Thyroid gland (tissue), 4 donors: ENCODE measurements around the gene USP24. TPM values are rescaled to one million over a fixed set of nuclear protein-coding genes. Genes with fewer than 3 reads are reported as not detected.

Experiments used
- DNase-seq, 2 donors: peaks; one replicate each; pipeline ENCODE4 v3.0.0-alpha.2; 2019
- H3K27ac ChIP-seq, 3 donors: fragments of 200-600 bp; sonication (generic); 1 replicate in 2 of 3; 2 replicates in 1 of 3; pipeline ENCODE4 v1.5.1; 2016 to 2019; ENCODE audit warnings: mild to moderate bottlenecking in 1 of 3, moderate library complexity in 1 of 3
- H3K27me3 ChIP-seq: fragments of 200-600 bp; sonication (generic); one replicate; pipeline ENCODE4 v1.5.1; 2019
- H3K36me3 ChIP-seq, 2 donors: fragments of 200-600 bp; sonication (generic); one replicate each; pipeline ENCODE4 v1.5.1; 2016 to 2019
- H3K4me1 ChIP-seq, 2 donors: fragments of 200-600 bp; sonication (generic); one replicate each; pipeline ENCODE4 v1.5.1; 2017 to 2019
- H3K4me3 ChIP-seq, 3 donors: fragments of 200-600 bp; sonication (generic); replicated peaks in 1 of 3; 1 replicate in 2 of 3; 2 replicates in 1 of 3; pipeline ENCODE4 v1.5.1; 2016; ENCODE audit warnings: mild to moderate bottlenecking in 1 of 3
- H3K9me3 ChIP-seq: fragments of 200-600 bp; sonication (generic); one replicate; pipeline ENCODE4 v1.5.1; 2017
- CTCF ChIP-seq, 6 experiments: fragments of 200-600 bp in 3 of 6; fragments of 450-650 bp in 3 of 6; sonication (generic) in 3 of 6; IDR thresholded peaks; one replicate each; pipeline ENCODE4 v1.5.1; 2016 to 2019; ENCODE audit warnings: antibody characterized with exemption in 6 of 6, mild to moderate bottlenecking in 2 of 6, inconsistent platforms in 1 of 6, moderate library complexity in 1 of 6
- POLR2A ChIP-seq, 2 donors: fragments of 450-650 bp; IDR thresholded peaks; one replicate each; pipeline ENCODE4 v1.6.1; 2017; ENCODE audit warnings: antibody characterized with exemption in 2 of 2, mild to moderate bottlenecking in 2 of 2, moderate library complexity in 1 of 2
- WGBS, 2 donors: methylation state at CpG; one replicate each; pipeline ENCODE4 v1.1.5; 2017; 5-methylcytosine and 5-hydroxymethylcytosine counted together
- intact Hi-C: fragments of 100-400 bp; cut with DNase I; formaldehyde crosslinking; loops from one replicate; pipeline ENCODE4 v1.15.1; 2023
- total RNA-seq, 4 donors: library from RNA; depleted of rRNA; stranded (reverse); fragments of >200 nt; gene quantifications; one replicate each; pipeline ENCODE4 v1.2.3, GENCODE V29; 2016

Gene USP24
- total RNA-seq, 4 donors from 2014 or later = 38.5 to 74.6 (median 43.4) TPM

- peaks cover 0 to 8% of the 10 kb centered on the region in 2 donors for H3K4me1 ChIP-seq
- intact Hi-C loops = no loop called here
- H3K27me3 ChIP-seq = no peaks in the 10 kb centered on the region
- H3K9me3 ChIP-seq = no peaks in the 10 kb centered on the region
- no peak for DNase-seq
- H3K27ac ChIP-seq = no peak overlapping the region
- WGBS, 2 donors = 57 to 71% methylated on average over 2 of the region's 2 CpGs
- H3K36me3 ChIP-seq = peaks cover 2 to 8% of the 10 kb centered on the region in 2 donors
- TF ChIP-seq CTCF (IDR thresholded peaks at IDR 0.05) = no peak
- TF ChIP-seq POLR2A (IDR thresholded peaks at IDR 0.05) = no peak
- H3K4me3 ChIP-seq = no peak overlapping the region
Observed at GRCh38 chr1:55172272-55172671, 42.9 kb downstream of the USP24 start.

DNA sequence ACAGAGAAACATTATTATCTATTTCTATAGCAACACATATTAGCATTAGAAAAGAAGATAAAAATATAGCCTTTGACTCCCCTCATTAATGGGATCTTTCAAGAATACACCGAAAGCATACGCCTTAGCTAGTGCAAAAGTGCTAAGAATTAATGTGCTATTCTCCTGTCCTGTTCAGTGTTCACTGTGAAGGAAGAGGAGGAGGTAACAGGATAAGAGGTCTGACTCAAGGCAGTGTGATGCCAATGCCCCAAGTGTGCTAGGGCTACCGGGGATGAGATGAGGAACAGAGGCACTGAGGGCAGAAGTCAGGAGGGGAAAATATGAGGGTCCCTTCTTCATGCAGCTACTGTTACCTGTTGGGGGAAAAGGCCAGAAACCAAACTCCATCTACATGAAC lies 43.5 kb downstream of the USP24 start:
- Histone ChIP-seq H3K36me3 (peaks cover 2 to 8% of the 10 kb centered on the region in 2 donors), H3K27me3 (no peaks in the 10 kb centered on the region), H3K27ac (no peak overlapping the region), H3K4me3 (no peak overlapping the region), H3K9me3 (no peaks in the 10 kb centered on the region), H3K4me1 (peaks cover 0 to 8% of the 10 kb centered on the region in 2 donors)
- intact Hi-C loops = no loop called here
- no peak for DNase-seq
- 94 to 97% methylated on average over 3 of the region's 3 CpGs for WGBS, 2 donors
- TF ChIP-seq POLR2A (IDR thresholded peaks at IDR 0.05) (no peak), CTCF (IDR thresholded peaks at IDR 0.05) (no peak)

DNA sequence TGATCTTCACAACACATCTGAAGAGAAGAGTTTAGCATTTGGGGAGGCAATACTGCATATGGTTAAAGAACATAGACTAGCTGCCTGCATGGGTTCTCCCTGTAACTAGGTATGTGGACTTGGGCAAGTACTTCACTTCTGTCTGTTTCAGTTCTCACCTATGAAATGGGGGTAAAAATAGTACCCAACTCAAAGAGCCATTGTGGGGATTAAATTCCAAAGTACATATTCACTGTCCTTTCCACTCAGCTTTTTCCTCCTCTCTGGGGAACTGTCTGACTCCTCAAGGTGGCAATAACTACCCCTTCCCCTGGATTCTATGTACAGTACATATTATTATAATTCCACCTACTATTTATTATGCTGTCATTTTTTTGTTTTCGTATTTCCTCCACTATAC lies 44.7 kb downstream of the USP24 start:
- Histone ChIP-seq H3K36me3 (peaks cover 5 to 12% of the 10 kb centered on the region in 2 donors), H3K27me3 (no peaks in the 10 kb centered on the region), H3K27ac (no peak overlapping the region), H3K4me3 (no peak overlapping the region), H3K4me1 (peaks cover 0 to 8% of the 10 kb centered on the region in 2 donors), H3K9me3 (no peaks in the 10 kb centered on the region)
- DNase-seq = no peak
- no peak for TF ChIP-seq POLR2A (IDR thresholded peaks at IDR 0.05)
- WGBS, 2 donors = 90 to 100% methylated on average over 1 of the region's 1 CpG
- intact Hi-C loops = no loop called here

GRCh38 chr1:55169126-55169525 lies 46.0 kb downstream of the USP24 start:
- no peak overlapping the region for H3K27ac ChIP-seq
- H3K36me3 ChIP-seq = peaks cover 5 to 22% of the 10 kb centered on the region in 2 donors
- no peak for TF ChIP-seq POLR2A (IDR thresholded peaks at IDR 0.05)
- intact Hi-C loops = no loop called here
- peaks cover 0 to 8% of the 10 kb centered on the region in 2 donors for H3K4me1 ChIP-seq
- H3K9me3 ChIP-seq = no peaks in the 10 kb centered on the region
- WGBS, 2 donors = 85 to 91% methylated on average over 1 of the region's 1 CpG
- no peak overlapping the region for H3K4me3 ChIP-seq
- H3K27me3 ChIP-seq = no peaks in the 10 kb centered on the region
- no peak for DNase-seq

DNA sequence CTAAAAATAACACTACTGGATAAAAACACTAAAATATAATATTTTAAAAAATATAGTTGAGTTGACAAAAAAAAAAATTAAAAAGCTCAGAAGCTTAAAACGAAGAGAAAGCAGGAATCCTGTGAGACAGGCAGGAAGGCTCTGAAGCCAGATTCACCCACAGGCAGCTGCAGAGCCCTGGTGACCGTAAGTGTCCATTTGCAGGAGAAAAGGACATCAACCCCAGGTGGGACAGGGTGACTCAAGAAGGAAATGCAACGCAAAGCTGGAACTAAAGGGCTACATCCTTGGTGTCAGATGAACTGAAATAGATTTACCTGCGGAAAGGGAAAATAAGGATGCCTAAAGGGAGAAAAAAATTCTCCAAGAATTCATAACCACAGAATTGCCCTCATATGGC lies 46.8 kb downstream of the USP24 start:
- intact Hi-C loops = no loop called here
- Histone ChIP-seq H3K4me3 (no peak overlapping the region), H3K9me3 (no peaks in the 10 kb centered on the region), H3K27ac (no peak overlapping the region), H3K36me3 (peaks cover 5 to 22% of the 10 kb centered on the region in 2 donors), H3K27me3 (no peaks in the 10 kb centered on the region), H3K4me1 (peaks cover 0 to 8% of the 10 kb centered on the region in 2 donors)
- WGBS, 2 donors = 92% methylated on average over 4 of the region's 4 CpGs
- no peak for TF ChIP-seq CTCF (IDR thresholded peaks at IDR 0.05)
- no peak for TF ChIP-seq POLR2A (IDR thresholded peaks at IDR 0.05)
- no peak for DNase-seq

GRCh38 chr1:55167224-55167871 lies 47.8 kb downstream of the USP24 start:
- Histone ChIP-seq H3K27ac (no peak overlapping the region), H3K36me3 (peaks cover 5 to 22% of the 10 kb centered on the region in 2 donors), H3K27me3 (no peaks in the 10 kb centered on the region), H3K4me1 (peaks cover 0 to 5% of the 10 kb centered on the region in 2 donors), H3K9me3 (no peaks in the 10 kb centered on the region), H3K4me3 (no peak overlapping the region)
- no peak for DNase-seq
- TF ChIP-seq POLR2A (IDR thresholded peaks at IDR 0.05) (no peak), CTCF (IDR thresholded peaks at IDR 0.05) (no peak)
- WGBS, 2 donors = 88 to 92% methylated on average over 6 of the region's 6 CpGs
- intact Hi-C loops = no loop called here
